H9 (cell line): ENCODE data around the gene TPM4. TPM values are rescaled to one million over a fixed set of nuclear protein-coding genes. Genes with fewer than 3 reads are reported as not detected.

ENCODE experiments used
- DNase-seq: peaks from one replicate; pipeline ENCODE4 v3.0.0-alpha.2; 2017
- H2AFZ ChIP-seq: one replicate; pipeline ENCODE4 v1.6.1; 2013; ENCODE audit warnings: mild to moderate bottlenecking, low read length, control low read depth, moderate library complexity
- H2AK5ac ChIP-seq: 2 replicates; pipeline ENCODE4 v1.6.1; 2013; ENCODE audit warnings: low read length, control low read depth, mixed read lengths; ENCODE audit not compliant: insufficient read length
- H2BK120ac ChIP-seq: one replicate; pipeline ENCODE4 v1.6.1; 2013; ENCODE audit warnings: low read depth, mild to moderate bottlenecking, low read length, control low read depth, inconsistent platforms; ENCODE audit not compliant: poor library complexity, severe bottlenecking
- H2BK12ac ChIP-seq: 2 replicates; pipeline ENCODE4 v1.6.1; 2013; ENCODE audit warnings: low read length, control low read depth, mixed read lengths, low read depth; ENCODE audit not compliant: insufficient read length
- H2BK15ac ChIP-seq: 2 replicates; pipeline ENCODE4 v1.6.1; 2013; ENCODE audit warnings: low read depth, low read length, control low read depth
- H2BK20ac ChIP-seq: one replicate; pipeline ENCODE4 v1.6.1; 2013; ENCODE audit warnings: low read depth, mild to moderate bottlenecking, low read length, control low read depth, inconsistent platforms; ENCODE audit not compliant: poor library complexity, severe bottlenecking
- H2BK5ac ChIP-seq: 2 replicates; pipeline ENCODE4 v1.6.1; 2013; ENCODE audit warnings: low read length, control low read depth, mixed read lengths; ENCODE audit not compliant: insufficient read length
- H3K14ac ChIP-seq: 2 replicates; pipeline ENCODE4 v1.6.1; 2013; ENCODE audit warnings: low read length, control low read depth; ENCODE audit not compliant: insufficient read depth
- H3K18ac ChIP-seq: 2 replicates; pipeline ENCODE4 v1.6.1; 2013; ENCODE audit warnings: low read depth, mild to moderate bottlenecking, mixed read lengths, low read length, control low read depth; ENCODE audit not compliant: insufficient read length
- H3K23ac ChIP-seq: 2 replicates; pipeline ENCODE4 v1.6.1; 2013; ENCODE audit warnings: low read length, control low read depth, mixed read lengths, low read depth; ENCODE audit not compliant: insufficient read length
- H3K23me2 ChIP-seq: 2 replicates; pipeline ENCODE4 v1.6.1; 2013; ENCODE audit warnings: low read depth, mild to moderate bottlenecking, mixed read lengths, low read length, control low read depth; ENCODE audit not compliant: insufficient read length, poor library complexity, severe bottlenecking
- H3K27ac ChIP-seq: 2 replicates; pipeline ENCODE4 v1.5.1; 2013; ENCODE audit warnings: low read length, control low read depth, mixed read lengths, low read depth; ENCODE audit not compliant: insufficient read length
- H3K27me3 ChIP-seq: 2 replicates; pipeline ENCODE4 v1.6.1; 2013; ENCODE audit warnings: low read length, control low read depth, inconsistent platforms; ENCODE audit not compliant: insufficient read depth
- H3K4ac ChIP-seq: 2 replicates; pipeline ENCODE4 v1.6.1; 2013; ENCODE audit warnings: low read depth, mild to moderate bottlenecking, control low read depth, inconsistent platforms, low read length, moderate library complexity
- H3K4me1 ChIP-seq: 2 replicates; pipeline ENCODE4 v1.6.1; 2013; ENCODE audit warnings: low read length, control low read depth, inconsistent platforms; ENCODE audit not compliant: insufficient read depth
- H3K4me2 ChIP-seq: 2 replicates; pipeline ENCODE4 v1.6.1; 2013; ENCODE audit warnings: low read length, control low read depth, mixed read lengths; ENCODE audit not compliant: insufficient read length, insufficient read depth
- H3K56ac ChIP-seq: 2 replicates; pipeline ENCODE4 v1.6.1; 2013; ENCODE audit warnings: low read depth, mild to moderate bottlenecking, mixed read lengths, low read length, control low read depth; ENCODE audit not compliant: insufficient read length
- H3K79me1 ChIP-seq: 2 replicates; pipeline ENCODE4 v1.6.1; 2013; ENCODE audit warnings: low read depth, mild to moderate bottlenecking, moderate library complexity, low read length, control low read depth, inconsistent platforms; ENCODE audit not compliant: insufficient read depth, poor library complexity, severe bottlenecking
- H3K79me2 ChIP-seq: 2 replicates; pipeline ENCODE4 v1.6.1; 2013; ENCODE audit warnings: low read length, control low read depth, inconsistent platforms; ENCODE audit not compliant: insufficient read depth
- H3K9ac ChIP-seq: 2 replicates; pipeline ENCODE4 v1.6.1; 2013; ENCODE audit warnings: low read length, control low read depth, mixed read lengths; ENCODE audit not compliant: insufficient read length; ENCODE audit errors: extremely low read depth
- H3K9me3 ChIP-seq: one replicate; pipeline ENCODE4 v1.6.1; 2013; ENCODE audit warnings: low read depth, low read length, inconsistent platforms; ENCODE audit not compliant: control insufficient read depth
- H3T11ph ChIP-seq: one replicate; pipeline ENCODE4 v1.6.1; 2013; ENCODE audit warnings: mild to moderate bottlenecking, low read length, control low read depth, inconsistent platforms
- H4K20me1 ChIP-seq: one replicate; pipeline ENCODE4 v1.6.1; 2013; ENCODE audit not compliant: control insufficient read depth, insufficient read length, insufficient read depth
- H4K5ac ChIP-seq: 2 replicates; pipeline ENCODE4 v1.6.1; 2013; ENCODE audit warnings: low read depth, mild to moderate bottlenecking, mixed read lengths, low read length, control low read depth; ENCODE audit not compliant: insufficient read length
- H4K8ac ChIP-seq: replicated peaks from 2 replicates; pipeline ENCODE4 v1.6.1; 2013; ENCODE audit warnings: low read length, control low read depth, mixed read lengths, low read depth; ENCODE audit not compliant: insufficient read length
- H4K91ac ChIP-seq: 2 replicates; pipeline ENCODE4 v1.6.1; 2013; ENCODE audit warnings: low read depth, mild to moderate bottlenecking, moderate library complexity, mixed read lengths, low read length, control low read depth; ENCODE audit not compliant: insufficient read length
- H3K27ac Mint-ChIP-seq, 3 experiments: 2 replicates in 2 of 3; 3 replicates in 1 of 3; pipeline ENCODE4 v1.8.0; 2020 to 2021; ENCODE audit warnings: mixed read lengths in 3 of 3, mild to moderate bottlenecking in 1 of 3, moderate library complexity in 1 of 3
- H3K27me3 Mint-ChIP-seq: 2 replicates; pipeline ENCODE4 v1.8.0; 2021; ENCODE audit warnings: low read depth, mild to moderate bottlenecking, moderate library complexity, mixed read lengths
- H3K36me3 Mint-ChIP-seq, 3 experiments: 2 replicates in 2 of 3; 3 replicates in 1 of 3; pipeline ENCODE4 v1.8.0; 2020 to 2021; ENCODE audit warnings: low read depth in 3 of 3, mixed read lengths in 3 of 3; ENCODE audit not compliant: insufficient read depth in 1 of 3
- H3K4me1 Mint-ChIP-seq, 2 experiments: 2 replicates each; pipeline ENCODE4 v1.8.0; 2020; ENCODE audit warnings: mixed read lengths in 2 of 2
- H3K4me3 Mint-ChIP-seq, 2 experiments: 2 replicates in 1 of 2; 3 replicates in 1 of 2; pipeline ENCODE4 v1.8.0; 2020 to 2021; ENCODE audit warnings: mild to moderate bottlenecking in 2 of 2, mixed read lengths in 2 of 2, moderate library complexity in 1 of 2
- H3K9me3 Mint-ChIP-seq, 2 experiments: 2 replicates in 1 of 2; 3 replicates in 1 of 2; pipeline ENCODE4 v1.8.0; 2020; ENCODE audit warnings: mild to moderate bottlenecking in 2 of 2, mixed read lengths in 2 of 2, moderate library complexity in 1 of 2
- WGBS: extraction: QIAGEN DNeasy Blood & Tissue Kit; methylation state at CpG from one replicate; pipeline ENCODE4 v1.1.7; 2013; ENCODE audit warnings: missing lambda C conversion rate, low lambda C conversion rate, mixed read lengths; ENCODE audit not compliant: insufficient read length; ENCODE audit errors: extremely low coverage; 5-methylcytosine and 5-hydroxymethylcytosine counted together
- long read RNA-seq: library from polyadenylated mRNA; unstranded; transcript quantifications from one replicate; pipeline ENCODE4 v2.0.0, GENCODE V29; 2020
- total RNA-seq: library from RNA; stranded (reverse); gene quantifications from 2 replicates; pipeline ENCODE4 v1.2.1, GENCODE V29; 2021
- TF ChIP-seq, protein P1 (sequence below): fragments of 200-600 bp; sonication (generic); conservative IDR thresholded peaks from 3 replicates; pipeline ENCODE4 v1.8.0; 2021; ENCODE audit warnings: antibody characterized with exemption, mild to moderate bottlenecking

The TPM4 gene
- 431 TPM in 2 replicates for total RNA-seq
- long read RNA-seq, transcript TPM4-201 (8 exons, 2,666 nt), result major isoform, 2,570 of 2,725 reads
- long read RNA-seq, transcript TPM4-213 (1 exons, 2,672 nt), result minor isoform, 20 of 2,725 reads
- long read RNA-seq, partial matches to known transcripts, result 24 of 2,725 reads
- long read RNA-seq, other reads (novel, unspliced or antisense), result 106 of 2,725 reads

DNA sequence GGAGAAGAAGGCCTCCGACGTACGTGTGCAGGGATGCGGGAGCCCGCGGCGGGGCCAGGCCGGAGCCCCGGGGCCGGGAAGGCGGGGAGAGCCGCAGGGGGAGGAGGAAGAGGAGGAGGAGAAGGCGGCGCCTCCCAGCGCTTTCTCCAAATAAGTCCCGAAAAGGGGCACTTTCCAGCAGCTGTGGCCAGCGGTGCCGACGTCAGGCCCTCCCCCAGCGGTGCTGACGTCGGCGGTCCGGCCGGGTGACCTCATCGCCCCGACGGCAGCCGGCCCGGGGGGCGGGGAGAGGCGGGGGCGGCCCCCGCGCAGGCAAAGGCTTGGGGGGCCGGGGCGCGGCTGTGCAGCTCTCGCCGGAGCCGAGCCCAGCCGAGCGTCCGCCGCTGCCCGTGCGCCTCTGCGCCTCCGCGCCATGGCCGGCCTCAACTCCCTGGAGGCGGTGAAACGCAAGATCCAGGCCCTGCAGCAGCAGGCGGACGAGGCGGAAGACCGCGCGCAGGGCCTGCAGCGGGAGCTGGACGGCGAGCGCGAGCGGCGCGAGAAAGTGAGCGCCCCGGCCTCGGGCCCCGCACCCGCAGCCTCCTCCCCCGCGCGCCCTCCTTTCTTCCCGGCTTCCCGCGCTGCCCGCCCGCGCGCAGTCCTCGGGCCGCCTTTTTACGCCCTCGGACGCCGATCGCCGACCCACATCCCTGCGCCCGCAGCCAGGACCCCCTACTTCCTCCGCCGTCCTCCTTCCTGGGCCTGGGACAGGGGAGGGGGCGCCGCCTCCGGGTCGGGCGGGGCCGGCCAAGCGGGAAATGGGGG lies at the start of gene TPM4:
Gene TPM4 (plus strand): TSS at position 342 of the 804 bp plus-strand sequence. CDS start 71 bp downstream, at position 413.
- no peaks in the 10 kb centered on the region for H3K9me3 Mint-ChIP-seq
- H3K27ac Mint-ChIP-seq, result peak within 1 kb of the TSS; percentile 92 to 98 (median 96)
- H3K23ac ChIP-seq, result no peak within 1 kb of the TSS
- peak; percentile 95 for DNase-seq
- H2BK120ac ChIP-seq, result peak within 1 kb of the TSS; percentile 100
- no peak within 1 kb of the TSS for H4K8ac ChIP-seq
- no peaks in the 10 kb centered on the region for H3K9me3 ChIP-seq
- H2AK5ac ChIP-seq, result no peak within 1 kb of the TSS
- peak within 1 kb of the TSS; percentile 92; the same call in 1 of the 2 replicates for H3K4ac ChIP-seq
- no CpG with 5 or more reads among the region's 101 CpGs for WGBS
- H3K18ac ChIP-seq, result peak within 1 kb of the TSS; percentile 100
- peak within 1 kb of the TSS; percentile 88 for H4K5ac ChIP-seq
- peaks cover 28% of the 10 kb centered on the region; the same call in 1 of the 2 replicates for H3K79me2 ChIP-seq
- H2BK20ac ChIP-seq, result no peak within 1 kb of the TSS
- H3K9ac ChIP-seq, result peak within 1 kb of the TSS; percentile 98
- TF ChIP-seq, protein P1, sequence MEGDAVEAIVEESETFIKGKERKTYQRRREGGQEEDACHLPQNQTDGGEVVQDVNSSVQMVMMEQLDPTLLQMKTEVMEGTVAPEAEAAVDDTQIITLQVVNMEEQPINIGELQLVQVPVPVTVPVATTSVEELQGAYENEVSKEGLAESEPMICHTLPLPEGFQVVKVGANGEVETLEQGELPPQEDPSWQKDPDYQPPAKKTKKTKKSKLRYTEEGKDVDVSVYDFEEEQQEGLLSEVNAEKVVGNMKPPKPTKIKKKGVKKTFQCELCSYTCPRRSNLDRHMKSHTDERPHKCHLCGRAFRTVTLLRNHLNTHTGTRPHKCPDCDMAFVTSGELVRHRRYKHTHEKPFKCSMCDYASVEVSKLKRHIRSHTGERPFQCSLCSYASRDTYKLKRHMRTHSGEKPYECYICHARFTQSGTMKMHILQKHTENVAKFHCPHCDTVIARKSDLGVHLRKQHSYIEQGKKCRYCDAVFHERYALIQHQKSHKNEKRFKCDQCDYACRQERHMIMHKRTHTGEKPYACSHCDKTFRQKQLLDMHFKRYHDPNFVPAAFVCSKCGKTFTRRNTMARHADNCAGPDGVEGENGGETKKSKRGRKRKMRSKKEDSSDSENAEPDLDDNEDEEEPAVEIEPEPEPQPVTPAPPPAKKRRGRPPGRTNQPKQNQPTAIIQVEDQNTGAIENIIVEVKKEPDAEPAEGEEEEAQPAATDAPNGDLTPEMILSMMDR, result no peak
- peak within 1 kb of the TSS; percentile 100 for H3K14ac ChIP-seq
- H3K27ac ChIP-seq, result peak within 1 kb of the TSS; percentile 89
- H2AFZ ChIP-seq, result no peak within 1 kb of the TSS
- peak within 1 kb of the TSS; percentile 69 for H2BK12ac ChIP-seq
- peak within 1 kb of the TSS; percentile 85 to 92 for H3K4me3 Mint-ChIP-seq
- peak within 1 kb of the TSS; percentile 60 for H4K91ac ChIP-seq
- peak within 1 kb of the TSS; percentile 82 for H3T11ph ChIP-seq
- H3K4me1 Mint-ChIP-seq, result peaks cover 36 to 48% of the 10 kb centered on the region in 2 experiments
- no peaks in the 10 kb centered on the region for H3K79me1 ChIP-seq
- H2BK5ac ChIP-seq, result peak within 1 kb of the TSS; percentile 82
- H3K36me3 Mint-ChIP-seq, result peaks cover 18 to 30% (median 23%) of the 10 kb centered on the region in 3 experiments
- peaks cover 4% of the 10 kb centered on the region for H3K4me1 ChIP-seq
- peak within 1 kb of the TSS; percentile 35 for H3K56ac ChIP-seq
- H4K20me1 ChIP-seq, result no peaks in the 10 kb centered on the region
- H3K4me2 ChIP-seq, result peak within 1 kb of the TSS; percentile 92
- no peak within 1 kb of the TSS; the same call in none of the 2 replicates for H2BK15ac ChIP-seq
- H3K27me3 ChIP-seq, result no peaks in the 10 kb centered on the region
- H3K27me3 Mint-ChIP-seq, result no peaks in the 10 kb centered on the region
- H3K23me2 ChIP-seq, result peaks cover 14% of the 10 kb centered on the region
